Measurements from ENCODE around the gene FGD1.

- TF ChIP-seq POLR2AphosphoS5 (IDR thresholded peaks at IDR 0.05) (no peak), CTCF (IDR thresholded peaks at IDR 0.05) (no peak), POLR2A (IDR thresholded peaks at IDR 0.05) (no peak), EP300 (IDR thresholded peaks at IDR 0.05; ENCODE audit: low read depth) (no peak)
Observed at GRCh38 chrX:54452920-54453319, 43.1 kb downstream of the FGD1 start.

Data from transverse colon (tissue), 4 donors.